GM19395 (cell line): Measurements from ENCODE around the gene ATP2C2.

Source experiments
- ATAC-seq: cut with Tn5 transposase; IDR thresholded peaks from one replicate; pipeline ENCODE4 v1.9.1; 2021; ENCODE audit warnings: mild to moderate bottlenecking, moderate library complexity; ENCODE audit not compliant: unreplicated experiment

The ATP2C2 gene

DNA sequence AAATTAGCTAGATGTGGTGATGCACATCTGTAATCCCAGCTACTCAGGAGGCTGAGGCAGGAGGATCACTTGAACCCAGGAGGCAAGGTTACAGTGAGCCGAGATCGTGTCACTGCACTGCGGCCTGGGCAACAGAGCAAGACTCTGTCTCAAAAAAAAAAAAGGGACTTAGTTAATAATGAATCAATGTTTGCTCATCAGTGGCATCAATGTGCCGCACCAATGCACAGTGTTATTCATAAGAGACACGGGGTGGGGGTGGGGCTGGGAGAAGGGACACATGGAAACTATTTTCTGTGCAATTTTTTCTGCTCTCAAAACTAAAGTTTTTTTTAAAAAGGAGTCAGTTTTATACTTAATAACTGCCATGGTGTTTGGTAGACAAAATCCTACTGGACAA, 6.8 kb upstream of the ATP2C2 start:
- no peak for ATAC-seq

DNA sequence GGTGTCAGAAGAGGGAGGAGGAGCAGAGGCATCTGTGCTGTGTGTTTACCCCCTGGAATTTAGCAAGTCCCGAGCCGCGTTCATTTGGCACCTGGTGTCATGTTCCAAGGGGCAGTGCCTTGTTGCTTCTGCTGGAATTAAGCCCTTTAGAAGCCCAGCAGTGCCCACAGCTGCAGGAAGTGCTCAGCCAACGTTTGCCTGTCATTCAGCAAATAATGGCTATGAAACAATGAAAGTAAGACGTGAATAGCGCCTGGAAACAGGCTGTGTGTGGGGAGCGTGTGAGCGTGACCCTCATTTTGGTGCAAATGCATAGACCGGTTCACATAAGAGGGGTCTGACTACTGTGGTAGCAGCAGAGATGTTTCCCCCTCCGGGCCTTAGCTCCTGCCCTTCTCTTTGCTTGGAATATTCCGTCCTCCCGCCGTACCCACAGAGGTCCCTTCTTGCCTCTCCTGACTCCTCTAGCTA, 5.8 kb upstream of the ATP2C2 start:
- ATAC-seq: no peak

DNA sequence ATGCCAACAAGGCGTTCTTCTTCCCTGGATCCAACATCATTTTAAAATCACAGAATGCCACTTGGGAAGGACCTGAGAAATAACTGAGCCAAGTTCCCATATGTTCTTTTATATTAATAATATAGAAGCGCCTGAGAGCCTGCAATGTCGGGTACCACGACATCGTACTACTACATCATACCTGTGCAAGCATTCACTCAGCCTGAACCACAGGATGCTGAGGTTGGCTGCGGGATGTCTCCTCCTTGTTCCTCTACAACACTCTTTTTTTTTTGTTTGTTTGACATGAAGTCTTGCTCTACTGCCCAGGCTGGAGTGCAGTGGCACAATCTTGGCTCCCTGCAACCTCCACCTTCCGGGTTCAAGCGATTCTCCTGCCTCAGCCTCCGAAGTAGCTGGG, 2.1 kb upstream of the ATP2C2 start:
- ATAC-seq: no peak

DNA sequence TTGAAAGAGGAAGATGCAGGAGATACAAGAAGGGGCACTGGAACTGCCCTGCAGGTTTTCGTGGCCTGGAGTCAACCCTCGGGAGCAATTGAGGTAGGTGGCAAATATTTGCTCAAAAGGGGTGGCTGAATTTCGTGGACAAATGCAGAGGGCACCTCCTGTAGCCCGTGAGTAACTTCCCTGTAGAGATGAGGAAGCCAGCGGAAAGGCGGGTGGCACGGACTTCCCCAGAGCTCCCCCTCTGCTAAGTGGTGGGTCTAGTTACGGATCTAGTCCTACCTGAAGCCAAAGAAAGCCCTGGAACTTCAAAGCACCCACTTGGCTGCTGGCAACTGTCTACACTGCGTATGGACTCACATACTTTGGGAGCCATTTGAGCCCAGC, 1.0 kb upstream of the ATP2C2 start:
- no peak for ATAC-seq

DNA sequence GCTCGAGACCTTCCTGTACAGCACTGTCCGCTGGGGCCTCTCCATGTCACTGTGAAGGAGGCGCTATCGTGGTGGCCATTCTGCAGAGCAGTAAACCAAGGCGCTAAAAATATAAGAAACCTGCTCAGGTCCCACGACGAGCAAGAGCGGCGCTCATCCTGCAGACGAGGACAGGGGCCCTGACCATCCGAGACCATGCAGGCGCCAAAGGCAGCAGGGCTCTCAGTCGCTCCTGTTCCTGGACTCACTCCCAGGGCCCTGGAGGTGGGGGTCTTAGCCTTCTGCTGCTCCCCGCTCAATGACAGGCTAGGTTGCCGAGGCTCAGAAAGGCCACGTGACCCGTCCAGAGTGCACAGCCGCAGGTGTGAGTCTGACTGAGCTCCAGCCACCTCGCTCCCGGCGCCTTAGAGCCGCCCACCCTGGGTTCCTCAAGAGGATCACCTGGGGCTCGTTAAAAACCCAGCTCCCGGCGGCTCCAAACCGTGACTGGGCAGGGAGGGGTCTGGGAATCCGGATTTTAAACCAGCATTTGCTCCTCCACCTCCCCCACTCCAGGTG, 509 bp upstream of the ATP2C2 start:
- ATAC-seq: no peak

DNA sequence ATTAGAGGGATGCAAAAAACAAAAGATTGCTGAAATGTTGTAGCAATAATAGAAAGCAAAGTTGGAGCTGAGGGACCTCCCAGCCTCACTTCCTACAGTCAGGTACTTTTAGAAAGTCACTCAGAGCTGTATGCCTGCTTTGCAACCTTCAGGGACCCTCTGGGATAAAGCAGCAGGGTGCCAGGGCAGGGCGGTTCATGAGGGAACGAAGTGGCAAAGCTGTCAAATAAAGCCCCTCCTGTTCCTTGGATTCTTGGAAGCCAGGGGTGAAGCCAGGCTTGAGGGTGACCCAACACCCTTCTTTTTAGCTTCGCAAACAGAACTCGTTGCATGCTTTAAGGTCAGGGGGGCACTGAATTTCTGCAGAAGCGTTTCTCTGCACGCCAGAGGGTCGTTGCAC, 767 bp downstream of the ATP2C2 start:
- no peak for ATAC-seq

DNA sequence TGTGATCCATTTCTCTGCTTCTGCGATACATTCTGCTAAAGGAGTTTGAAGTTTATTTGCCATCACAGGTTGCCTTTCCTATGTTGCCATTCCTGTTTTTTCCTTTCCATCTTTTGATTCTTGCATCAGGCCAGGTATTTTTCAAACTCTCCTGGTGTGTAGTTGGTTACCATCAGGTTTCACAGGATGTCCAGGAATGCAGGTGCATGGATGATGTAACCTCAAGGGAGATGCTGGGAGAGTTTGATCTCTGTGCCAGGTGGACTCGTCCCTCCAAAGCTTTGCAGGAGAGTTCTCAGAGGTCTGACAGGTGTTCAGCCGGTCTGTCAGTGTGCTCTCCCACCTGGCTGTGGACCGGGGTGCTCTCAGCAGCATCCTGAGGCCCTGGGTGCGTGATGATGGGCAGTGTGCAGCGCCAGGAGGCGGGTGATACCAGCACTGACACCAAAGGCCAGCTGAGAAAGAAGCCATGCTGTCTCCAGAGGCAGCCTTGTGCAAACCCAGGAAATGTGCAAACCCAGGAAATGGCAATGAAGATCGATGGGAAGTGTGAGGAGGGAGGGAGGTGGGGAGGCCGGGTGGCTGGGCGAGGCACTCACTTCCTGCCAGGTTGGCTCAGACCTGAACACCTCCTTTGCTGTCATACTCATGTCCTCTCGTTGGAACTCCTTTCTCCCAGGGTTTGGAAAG, 1.7 kb downstream of the ATP2C2 start:
- ATAC-seq: no peak

DNA sequence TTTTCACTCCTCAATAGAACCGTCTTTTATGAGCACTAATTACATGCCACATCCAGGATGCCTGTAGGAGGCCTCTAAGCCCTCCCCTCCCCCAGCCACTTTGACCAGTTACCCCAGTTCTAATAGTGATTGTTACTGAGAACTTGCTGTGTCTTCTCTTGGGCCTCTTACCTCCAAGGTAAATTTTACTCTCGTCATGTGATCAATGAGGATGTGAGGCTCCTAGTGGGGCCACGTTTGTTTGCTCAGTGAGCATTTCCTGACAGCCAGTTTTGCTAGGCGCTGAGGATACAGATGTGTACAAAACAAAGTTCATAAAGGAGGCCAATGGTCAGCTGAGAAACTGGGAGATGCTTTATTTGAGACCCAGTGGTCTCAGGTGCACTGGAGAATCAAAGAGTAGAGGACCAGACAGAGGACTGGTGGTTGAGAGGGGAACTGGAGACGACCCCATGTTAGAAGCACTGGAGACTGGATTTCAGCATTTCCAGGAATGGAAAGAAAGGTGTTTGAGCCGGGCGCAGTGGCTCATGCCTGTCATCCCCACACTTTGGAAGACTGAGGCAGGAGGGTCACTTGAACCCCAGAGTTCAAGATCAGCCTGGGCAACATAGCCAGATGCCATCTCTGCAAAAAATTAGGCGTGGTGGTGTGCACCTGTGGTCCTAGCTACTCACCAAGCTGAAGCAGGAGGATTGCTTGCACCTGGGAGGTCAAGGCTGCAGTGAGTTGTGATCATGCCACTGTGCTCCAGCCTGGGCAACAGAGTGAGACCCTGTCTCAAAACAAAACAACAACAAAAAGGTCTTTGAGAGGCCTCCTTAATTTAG, 2.6 kb downstream of the ATP2C2 start:
- no peak for ATAC-seq

DNA sequence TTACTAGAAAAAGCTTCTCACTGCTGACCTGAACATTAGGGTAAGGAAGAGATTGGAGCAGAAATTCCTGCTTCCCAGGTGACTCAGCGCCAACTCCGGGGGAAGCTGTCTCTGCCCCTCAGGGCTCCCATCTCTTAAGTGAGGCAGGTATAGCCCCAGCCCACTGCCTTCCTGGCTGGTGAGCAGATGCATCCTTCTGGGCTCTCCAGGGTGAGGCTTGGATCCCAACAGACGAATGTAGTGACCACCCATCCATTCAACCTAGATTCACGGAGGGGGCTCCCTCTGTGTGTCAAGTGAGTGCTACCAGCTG, 3.2 kb downstream of the ATP2C2 start:
- no peak for ATAC-seq

DNA sequence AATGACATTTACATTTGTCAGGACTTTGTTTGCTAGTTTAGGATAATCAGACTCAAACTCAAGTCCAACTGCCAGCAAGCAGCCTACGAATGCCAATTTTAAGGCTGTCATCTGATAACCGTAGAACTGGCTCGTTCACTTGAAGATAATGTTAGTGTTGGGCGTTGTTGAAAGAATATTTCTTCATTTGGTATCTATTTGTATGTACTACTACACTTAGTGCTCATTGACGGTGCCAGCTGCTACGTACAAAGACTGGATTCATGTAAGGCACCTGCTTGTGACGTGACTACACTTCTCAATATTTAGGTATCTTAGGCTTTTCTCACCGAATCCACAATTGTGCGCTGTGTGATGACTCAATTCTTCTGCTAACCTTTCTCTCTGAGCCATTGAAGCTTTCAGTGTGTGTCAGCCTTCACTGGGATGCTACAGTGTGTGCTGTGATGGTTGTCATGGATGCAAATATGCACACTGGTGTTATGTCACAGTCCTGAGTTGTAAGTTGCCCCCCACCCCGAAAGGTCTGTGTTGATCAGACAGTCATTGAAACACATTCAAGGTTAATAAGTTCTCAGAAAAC, 5.7 kb downstream of the ATP2C2 start:
- ATAC-seq: no peak

DNA sequence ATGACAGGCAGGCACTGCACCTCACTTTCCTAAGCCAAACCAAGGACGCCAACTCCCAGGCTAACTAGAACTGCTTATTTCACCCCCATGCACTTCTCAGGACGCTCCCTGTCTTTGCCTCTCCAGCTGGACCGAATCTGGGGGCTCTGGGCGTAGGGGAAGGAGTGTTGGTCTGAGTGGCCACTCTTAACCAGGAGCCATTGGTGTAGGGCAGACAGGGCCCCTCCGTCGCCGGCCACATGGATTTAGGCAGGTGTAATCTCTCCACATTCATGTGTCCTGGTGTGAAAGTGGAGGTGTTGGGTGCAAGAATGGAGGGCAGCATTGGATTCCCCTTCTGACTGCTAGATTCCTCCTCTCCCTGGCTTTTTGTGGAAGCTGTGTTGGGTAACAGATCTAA, 9.8 kb downstream of the ATP2C2 start:
- no peak for ATAC-seq

DNA sequence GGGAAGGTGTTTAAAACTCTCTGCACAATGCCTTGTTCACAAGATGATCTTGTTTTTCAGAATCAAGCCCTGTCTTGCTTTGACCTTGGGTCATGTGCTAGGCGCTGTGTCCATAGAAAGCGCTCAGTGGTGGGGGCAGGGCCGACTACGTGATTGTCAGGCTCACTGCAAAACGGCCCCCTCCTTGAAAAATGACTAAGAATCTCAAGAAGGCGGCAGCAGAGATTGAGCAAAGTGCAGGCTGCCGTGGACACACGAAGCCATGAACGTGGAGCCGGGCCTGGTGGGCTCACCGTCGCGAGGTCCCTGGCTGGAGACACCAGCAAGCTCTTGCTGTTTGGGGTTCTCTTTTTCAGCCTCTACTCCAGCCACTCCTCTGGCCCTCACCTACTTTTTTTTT, 10.2 kb downstream of the ATP2C2 start:
- no peak for ATAC-seq

DNA sequence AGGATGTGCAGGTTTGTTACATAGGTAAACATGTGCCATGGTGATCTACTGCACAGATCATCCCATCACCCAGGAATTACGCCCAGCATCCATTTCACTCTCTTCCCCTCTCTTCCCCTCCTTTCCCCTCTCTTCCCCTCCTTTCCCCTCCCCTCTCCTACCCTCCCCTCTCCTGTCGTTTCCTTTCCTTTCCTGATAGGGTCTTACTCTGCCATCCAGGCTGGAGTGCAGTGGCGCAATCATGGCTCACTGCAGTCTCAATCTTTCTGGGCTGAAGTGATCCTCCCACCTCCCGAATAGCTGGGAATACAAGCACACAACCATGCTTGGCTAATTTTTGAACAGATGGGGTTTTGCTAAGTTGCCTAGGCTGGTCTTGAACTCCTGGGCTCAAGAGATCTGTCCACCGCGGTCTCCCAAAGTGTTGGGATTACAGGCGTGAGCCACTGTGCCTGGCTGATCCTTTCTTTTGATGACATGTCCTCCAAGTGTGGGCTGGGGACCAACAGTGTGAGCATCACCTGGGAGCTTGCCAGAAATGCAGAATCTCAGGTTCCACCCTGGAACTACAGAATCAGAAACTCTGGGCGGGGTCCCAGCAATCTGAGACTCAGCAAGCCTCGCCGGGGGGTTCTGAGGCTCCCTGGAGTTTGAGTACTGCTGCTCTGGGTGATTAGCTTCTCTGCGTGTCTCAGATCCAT, 10.8 kb downstream of the ATP2C2 start:
- no peak for ATAC-seq

DNA sequence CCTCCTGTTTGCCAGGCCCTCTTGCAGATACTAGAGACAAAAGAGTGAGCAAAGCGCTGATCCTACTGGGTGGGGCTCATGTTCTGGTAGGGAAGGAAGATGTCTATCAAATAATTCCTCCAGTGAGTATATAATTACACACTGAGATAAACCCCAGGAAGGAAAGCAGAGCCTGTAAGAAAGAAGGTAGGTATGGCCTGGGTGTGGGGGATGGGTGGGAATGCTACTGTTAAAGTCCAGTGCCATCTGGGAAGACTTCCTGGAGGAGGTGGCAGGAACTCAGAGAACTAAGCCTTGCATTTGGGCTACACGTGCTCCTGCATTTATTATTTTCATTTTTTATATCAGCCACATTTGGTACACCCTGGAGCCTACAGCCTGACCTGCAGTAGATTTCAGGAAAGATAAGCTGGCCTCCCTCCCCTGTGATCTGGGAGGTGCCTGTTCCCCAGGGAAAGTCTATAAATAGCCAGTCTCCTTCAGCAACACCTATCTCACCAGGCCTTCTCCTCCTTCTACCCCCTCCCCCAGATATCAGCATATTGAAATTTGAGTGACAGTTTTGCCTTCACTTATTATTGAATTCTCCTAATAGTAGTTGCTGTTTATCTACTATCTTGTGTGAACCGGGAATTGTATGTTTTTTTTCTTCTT, 11.5 kb downstream of the ATP2C2 start:
- ATAC-seq: no peak

DNA sequence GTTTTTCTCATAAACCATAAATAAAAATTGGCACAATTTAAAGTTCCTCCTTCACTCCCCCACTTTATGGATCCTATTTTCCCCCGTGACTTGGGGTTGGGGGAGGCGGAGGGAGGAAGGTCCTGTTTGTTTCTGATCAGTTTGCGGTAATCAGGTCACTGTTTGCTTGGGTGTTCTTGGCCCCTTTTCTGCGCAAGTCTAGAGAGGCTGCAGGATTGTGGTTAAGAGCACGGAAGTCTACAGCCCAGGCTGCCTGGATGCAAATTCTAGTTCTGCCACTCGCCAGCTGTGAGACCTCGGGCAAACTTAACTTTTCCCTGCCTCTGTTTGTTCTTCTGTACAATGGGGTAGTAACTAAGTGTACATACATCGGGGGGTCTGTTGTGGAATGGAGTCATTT, 12.1 kb downstream of the ATP2C2 start:
- no peak for ATAC-seq

DNA sequence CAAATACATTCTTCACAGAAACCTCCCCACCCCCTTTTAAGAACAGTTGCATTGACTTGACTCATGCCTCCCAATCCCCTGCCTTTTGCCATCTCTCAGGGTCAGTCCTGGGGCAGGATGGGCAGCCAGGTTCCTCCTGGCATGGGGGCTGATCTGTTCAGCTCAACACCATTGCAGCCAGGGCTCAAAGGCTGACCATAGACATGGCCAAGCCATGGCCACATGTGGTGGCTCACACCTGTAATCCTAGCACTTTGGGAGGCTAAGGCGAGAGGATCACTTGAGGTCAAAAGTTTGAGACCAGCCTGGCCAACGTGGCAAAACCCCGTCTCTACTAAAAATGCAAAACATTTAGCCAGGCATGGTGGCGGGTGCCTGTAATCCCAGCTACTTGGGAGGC, 14.1 kb downstream of the ATP2C2 start:
- no peak for ATAC-seq

DNA sequence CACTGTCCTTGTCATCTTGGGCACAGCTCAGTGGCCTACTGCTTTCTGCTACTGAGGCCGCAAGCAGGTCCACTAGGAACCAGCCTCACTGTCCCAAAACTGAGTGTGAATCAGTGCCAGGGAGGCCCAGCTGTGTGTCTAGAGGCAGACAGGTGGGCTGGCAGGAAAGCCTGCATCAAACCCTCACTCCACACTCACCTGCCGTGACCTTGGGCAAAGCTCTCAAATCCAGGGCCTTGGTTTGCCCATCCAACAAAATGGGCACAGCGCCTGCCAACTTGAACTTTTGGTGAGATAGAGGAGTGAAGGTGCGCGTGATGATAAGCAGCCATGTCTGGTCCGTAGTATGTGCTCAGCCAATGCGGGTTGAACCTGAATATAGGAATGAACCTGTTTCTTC, 14.8 kb downstream of the ATP2C2 start:
- no peak for ATAC-seq

DNA sequence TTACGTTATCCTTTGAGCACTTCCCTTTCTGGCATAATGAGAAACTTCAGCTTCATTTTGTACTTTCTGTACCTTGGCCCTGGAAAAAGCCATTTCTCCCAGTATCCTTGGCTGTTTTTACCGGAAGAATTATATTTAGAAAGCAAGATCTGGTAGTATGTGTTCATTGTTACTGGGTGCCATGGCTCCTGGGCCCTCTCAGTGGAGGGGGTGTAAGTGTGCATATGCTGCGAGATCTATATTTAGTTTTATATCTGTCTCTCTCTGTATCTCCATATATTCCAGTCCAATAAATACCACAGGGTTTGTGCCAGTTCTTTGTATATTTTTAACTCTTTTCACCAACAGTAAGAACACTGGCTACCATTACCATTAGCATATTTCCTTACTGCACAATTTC, 17.7 kb downstream of the ATP2C2 start:
- no peak for ATAC-seq

DNA sequence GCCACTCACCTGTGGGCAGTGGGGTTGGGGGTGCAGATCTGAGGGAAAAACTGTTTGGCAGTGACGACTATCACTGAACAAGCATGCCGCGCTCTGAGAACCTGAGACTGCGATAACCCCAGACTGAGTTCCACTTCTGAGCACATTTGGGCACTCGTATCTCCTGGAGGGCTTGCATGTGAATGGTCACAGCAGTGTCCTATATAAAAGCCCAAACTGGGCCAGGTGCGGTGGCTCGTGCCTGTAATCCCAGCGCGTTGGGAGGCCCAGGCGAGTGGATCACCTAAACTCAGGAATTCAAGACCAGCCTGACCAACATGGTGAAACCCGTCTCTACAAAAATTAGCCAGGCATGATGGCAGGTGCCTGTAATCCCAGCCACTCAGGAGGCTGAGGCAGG, 18.7 kb downstream of the ATP2C2 start:
- ATAC-seq: no peak

DNA sequence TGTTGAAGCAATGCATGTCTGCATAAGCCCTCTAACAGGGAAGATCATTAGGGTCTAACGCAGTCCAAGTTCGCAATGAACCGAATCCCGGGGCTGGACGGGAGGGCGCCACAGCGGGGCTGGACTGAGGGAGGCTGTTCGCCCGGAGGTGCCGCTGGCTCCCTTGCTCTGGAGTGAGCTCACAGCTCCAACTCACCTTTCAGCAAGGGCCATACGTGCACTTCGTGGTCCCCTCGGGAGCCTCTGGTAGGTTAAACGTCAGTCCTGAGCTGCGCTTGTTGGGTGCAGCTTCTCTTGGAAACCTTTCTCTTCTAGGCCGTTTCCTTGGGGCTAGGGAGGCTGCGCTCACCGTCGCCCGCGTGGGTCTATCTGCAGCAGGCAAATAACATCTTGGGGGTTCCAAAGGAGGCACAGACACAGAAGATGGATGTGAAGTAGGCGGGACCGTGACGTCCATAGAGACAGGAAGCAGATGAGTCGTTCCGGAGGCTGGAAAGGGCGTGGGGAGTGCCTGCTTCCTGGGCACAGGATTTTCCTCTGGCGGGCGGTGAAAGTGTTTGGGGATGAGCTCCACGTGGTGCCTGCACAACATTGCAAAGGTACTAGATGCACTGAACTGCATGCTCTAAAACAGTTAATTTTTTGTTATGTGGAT, 21.9 kb downstream of the ATP2C2 start:
- ATAC-seq: no peak
